Right ventricle myocardium superior (tissue), 1 donor: Measurements from ENCODE around the gene TBC1D3L. TPM values are rescaled to one million over a fixed set of nuclear protein-coding genes. Genes with fewer than 3 reads are reported as not detected.
"Not testable (repeated sequence)": the region's sequence is repeated elsewhere in the genome, so short reads cannot be mapped to it uniquely, and the experiment has no call there.

ENCODE experiments used
- ATAC-seq: fragments of 200-7000 bp; cut with Tn5 transposase; one replicate; pipeline ENCODE4 v1.9.1; 2020; ENCODE audit warnings: mild to moderate bottlenecking; ENCODE audit not compliant: poor library complexity
- DNase-seq: peaks from one replicate; pipeline ENCODE4 v3.0.0-alpha.2; 2020
- intact Hi-C: fragments of 100-400 bp; cut with DNase I; formaldehyde crosslinking; loops from one replicate; pipeline ENCODE4 v1.11.2; 2022
- long read RNA-seq: library from polyadenylated mRNA; unstranded; transcript quantifications from one replicate; pipeline ENCODE4 v2.0.0, GENCODE V29; 2021
- total RNA-seq: library from RNA; stranded (reverse); fragmentation: NEBNext Ultra II Directional; extraction: Animal tissue kit (Norgen Biotek cat#: 25700); gene quantifications from one replicate; pipeline ENCODE4 v1.2.1, GENCODE V29; 2021
- donor health status: DM: no; HTN: yes; CAD: no; lungs with severe emphysema.

The TBC1D3L gene
- total RNA-seq, result 7.4 TPM
- long read RNA-seq, partial matches to known transcripts, result 2 of 7 reads
- long read RNA-seq, other reads (novel, unspliced or antisense), result 4 of 7 reads

DNA sequence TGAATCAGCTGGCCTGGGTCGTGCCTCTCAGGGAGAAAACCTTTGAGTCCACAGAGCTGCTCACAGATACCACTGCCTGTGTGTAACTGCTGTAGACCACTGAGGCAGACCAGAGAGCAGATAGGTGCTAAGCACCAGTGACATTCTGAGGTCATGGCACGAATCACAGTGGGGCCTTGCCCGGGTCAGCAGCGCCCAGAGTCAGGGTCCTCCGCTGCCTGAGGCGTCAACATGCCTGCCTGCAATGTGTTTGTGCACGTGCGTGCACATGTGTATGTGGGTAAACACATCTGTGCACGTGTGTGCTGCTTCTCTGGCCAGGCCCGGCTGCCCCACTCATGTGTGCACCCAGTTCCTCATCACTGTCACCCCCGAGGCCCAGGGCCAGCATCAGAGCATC is at the start of gene TBC1D3L:
TSS of gene TBC1D3L (minus strand) at position 101 of the 400 bp plus-strand sequence. CDS start 1,540 bp downstream, outside the sequence.
- intact Hi-C loops, ATAC-seq, DNase-seq: not testable (repeated sequence)

GRCh38 chr17:38003676-38004075 is 14.8 kb upstream of the TBC1D3L start, which contains the start of gene TBC1D3D:
Gene TBC1D3D, plus strand, starts transcription at chr17:38003976. Its CDS starts 1,585 bp downstream, at chr17:38005561.
- DNase-seq, ATAC-seq, intact Hi-C loops: not testable (repeated sequence)

Other genes starting within 250 kb of the TBC1D3L start
- not detected for gene HNF1B, start 244.0 kb downstream of the TBC1D3L start, total RNA-seq
- not detected for gene TBC1D3K, start 64.6 kb downstream of the TBC1D3L start, total RNA-seq
- gene TBC1D3D, start 14.9 kb upstream of the TBC1D3L start, total RNA-seq, result not detected
- not detected for gene TBC1D3C, start 79.6 kb upstream of the TBC1D3L start, total RNA-seq
- not detected for gene TBC1D3E, start 138.9 kb upstream of the TBC1D3L start, total RNA-seq
- gene TBC1D3, start 203.5 kb upstream of the TBC1D3L start, total RNA-seq, result not detected